ENCODE measurements around the gene PGAP6. TPM values are rescaled to one million over a fixed set of nuclear protein-coding genes. Genes with fewer than 3 reads are reported as not detected.
"Not testable (repeated sequence)": the region's sequence is repeated elsewhere in the genome, so short reads cannot be mapped to it uniquely, and the experiment has no call there.

PGAP6 gene
- polyA plus RNA-seq, 3 donors, result 33.2 to 53.3 (median 47.0) TPM

DNA sequence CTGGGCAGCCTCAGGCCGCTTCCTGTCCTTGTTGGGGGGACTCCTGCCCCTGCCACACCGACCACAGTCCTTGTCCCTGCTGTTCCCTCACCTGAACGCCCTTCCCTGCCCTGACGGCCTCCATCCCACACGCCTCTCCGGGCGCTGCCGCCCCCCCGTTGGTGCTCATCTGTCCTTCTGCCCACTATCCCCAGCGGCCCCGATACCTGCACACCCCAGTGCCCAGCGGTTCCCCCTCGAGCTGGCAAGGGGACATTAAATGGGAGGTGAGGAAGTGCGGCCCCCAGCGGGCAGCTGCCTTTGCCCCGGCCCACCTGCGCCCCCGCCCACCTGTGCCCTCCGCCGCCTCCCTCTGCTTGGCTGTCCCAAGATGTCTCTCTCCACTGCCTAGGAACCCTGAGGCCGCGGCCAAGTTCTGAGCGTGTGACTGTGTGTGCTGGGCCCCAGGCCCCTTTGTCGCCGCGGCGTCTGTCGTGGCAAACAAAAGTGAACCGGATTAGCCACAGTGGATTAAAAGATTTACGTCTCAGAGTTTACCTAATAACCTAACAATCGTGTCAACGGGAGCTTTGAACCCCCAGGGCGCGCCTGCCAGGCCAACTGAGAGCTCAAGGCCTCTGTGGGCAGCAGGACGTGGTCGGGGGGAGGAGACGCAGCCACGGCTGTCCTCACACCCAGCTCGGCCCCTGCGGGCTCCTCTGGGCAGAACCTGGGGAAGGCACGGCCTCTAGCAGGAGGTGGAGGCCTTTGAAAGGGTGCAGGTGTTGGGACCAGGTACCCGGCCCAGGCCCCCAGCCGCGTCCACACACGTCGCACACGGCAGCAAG lies 21.7 kb downstream of the PGAP6 start:
- no peak overlapping the region for H3K27ac ChIP-seq (ENCODE audit: low read depth, low read length)

DNA sequence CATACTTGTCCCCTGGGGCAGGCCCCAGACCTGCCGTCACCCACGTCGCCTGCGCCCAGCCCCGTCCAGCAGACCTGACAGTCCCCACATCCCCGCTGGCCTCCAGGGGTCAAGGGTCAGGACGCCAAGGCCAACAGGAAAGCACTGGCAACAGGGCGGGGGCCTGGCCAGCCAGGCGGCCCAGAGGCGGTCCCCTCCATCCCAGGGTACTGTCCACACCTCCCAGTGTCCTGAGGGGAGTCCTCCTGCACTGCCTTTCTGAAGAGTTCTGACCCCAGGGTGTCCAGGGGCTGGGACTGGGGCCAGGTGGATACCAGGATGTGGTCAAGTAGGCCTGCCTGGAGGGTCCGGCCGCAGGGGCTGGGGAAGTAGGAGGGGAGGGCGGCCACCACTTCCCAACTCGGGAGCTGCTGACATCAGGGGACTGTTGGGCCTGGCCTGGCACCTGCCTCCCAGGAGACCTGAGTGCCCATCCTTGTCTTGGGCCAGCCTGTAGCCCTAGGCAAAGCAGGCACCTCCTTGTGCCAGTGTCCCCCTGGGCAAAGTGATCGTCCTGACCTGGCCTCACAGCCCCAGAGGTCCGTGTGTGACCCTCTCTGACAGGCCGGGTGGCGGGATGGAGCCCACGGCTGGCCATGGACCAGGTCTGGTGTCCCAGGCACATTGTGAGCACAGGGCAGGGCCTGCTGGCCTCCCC lies 22.6 kb downstream of the PGAP6 start:
- WGBS, 3 donors, result 76 to 82% (median 79%) methylated on average over 18 to 19 of the region's 19 CpGs

More for the DNA sequence above, 21.7 kb downstream of the PGAP6 start:
- WGBS, 3 donors, result 89 to 94% (median 91%) methylated on average over 47 of the region's 47 CpGs

DNA sequence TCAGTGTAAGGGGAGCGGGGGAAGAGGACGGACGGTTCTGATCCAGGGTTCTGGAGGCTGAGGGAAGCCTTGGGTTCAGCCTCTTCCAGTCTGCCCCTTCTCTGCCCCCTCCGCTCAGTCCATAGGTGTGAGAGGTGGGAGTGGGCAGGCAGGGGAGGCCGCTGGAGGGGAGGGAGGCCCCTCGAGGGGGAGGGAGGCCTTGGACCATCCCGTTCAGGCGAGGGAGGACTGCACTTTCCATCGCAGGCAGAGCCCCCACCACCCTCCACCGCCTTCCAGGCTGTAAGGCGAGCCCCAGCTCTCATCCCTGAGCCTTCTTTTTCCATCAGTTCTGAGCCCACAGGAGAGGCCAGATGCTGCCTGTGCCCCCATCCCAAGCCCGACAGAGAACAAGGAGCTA lies 25.0 kb downstream of the PGAP6 start:
- 66 to 78% (median 74%) methylated on average over 5 to 12 of the region's 12 CpGs for WGBS, 3 donors
- H3K27ac ChIP-seq (ENCODE audit: low read depth, low read length), result no peak overlapping the region

More for the DNA sequence above, 22.6 kb downstream of the PGAP6 start:
- H3K27ac ChIP-seq (ENCODE audit: low read depth, low read length), result no peak overlapping the region

DNA sequence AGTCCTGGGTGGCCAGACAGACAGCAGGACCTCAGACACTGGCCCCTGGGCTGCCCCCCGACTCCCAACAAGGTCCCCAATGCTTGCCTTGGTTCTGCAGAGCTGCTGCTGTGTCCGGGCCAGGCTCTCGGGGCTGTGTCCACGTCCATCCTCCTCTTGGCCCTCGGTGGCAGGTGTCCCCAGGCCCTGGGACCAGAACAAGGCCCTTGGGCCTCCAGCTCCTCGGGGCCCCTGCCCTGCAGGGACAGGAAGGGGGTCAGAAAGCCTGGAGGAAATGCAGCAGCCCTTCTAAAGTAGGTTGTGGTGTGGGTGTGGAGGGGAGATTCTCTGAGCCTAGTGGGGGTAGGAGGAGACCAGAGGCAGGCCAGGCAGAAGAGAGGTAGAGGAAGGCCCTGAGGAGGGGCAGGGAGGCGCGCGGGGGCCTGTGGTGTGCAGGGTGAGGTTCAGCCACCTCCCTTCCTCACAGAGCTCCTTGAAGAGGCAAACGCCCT lies 26.8 kb downstream of the PGAP6 start:
- WGBS, 3 donors, result 72 to 80% (median 75%) methylated on average over 6 to 10 of the region's 10 CpGs
- no peak overlapping the region for H3K27ac ChIP-seq (ENCODE audit: low read depth, low read length)

DNA sequence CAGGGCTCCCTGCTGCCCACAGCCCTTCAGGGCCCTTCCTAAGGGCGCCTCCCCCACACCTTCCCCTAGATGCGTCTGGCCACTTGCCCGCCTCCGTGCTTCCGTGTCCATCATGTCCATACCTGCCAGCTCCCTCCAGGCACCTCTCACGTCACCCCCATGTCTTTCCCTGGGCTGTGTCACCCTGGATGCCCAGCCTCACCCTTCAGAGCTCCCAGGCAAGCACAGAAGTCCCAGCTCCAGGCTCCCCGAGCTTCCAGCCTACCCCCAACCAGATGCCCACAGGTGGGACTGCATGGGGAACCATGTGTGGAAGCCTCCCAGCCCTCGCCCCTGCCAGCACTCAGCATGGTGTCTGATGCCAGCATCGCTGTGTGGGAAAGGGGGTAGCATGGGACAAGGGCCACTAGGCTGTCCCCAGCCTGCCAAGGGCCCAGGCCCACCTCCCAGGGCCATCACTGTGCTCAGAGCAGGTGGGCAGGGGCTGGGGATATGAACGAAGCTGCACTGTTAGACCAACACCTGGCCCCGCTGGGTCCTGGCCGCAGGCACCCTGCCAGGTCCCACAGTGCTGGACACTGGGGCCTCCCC lies 27.4 kb downstream of the PGAP6 start:
- 92 to 96% (median 92%) methylated on average over 12 of the region's 12 CpGs for whole genome bisulfite sequencing, 3 donors

DNA sequence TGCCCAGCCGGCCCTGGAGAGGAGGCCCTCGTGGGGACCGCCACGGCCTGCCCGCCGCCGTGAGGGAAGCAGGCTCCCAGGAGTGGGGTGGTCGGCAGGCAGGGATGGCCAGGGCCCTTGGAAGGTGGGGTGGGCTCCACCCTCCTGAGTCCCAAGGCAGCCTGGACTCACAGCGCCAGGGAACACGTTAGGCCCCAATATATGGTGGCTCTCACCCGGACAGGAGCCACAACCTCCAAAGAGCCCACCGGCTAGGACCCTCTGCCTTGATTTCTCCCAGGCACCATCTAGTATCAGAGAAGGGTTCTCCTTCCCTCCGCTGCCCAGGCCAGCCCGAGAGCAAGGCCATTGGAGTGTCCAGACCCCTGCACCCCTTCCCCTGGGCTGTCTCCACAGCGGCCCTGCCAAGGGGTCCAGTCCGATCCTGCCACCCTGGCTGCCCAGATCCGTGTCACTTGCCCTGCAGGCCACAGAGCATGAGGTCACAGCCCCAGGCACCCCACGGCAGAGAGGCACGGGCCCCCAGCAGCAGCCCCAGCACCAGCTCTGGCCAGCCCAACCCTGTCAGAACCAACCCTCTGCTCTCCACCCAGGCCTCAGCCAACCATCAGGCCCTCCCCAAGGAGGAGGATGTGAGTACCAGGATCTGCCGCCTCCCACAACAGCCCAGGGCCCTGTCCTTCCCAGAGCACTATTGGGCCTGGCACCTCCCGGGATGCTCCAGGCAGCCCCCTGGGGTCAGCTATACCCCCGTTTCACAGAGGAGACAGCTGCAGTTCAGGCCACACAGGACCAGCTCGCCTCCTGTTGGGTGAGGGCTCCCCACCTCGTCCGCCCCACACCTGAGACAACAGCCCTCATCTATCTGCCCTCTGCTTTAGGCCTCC lies 28.1 kb downstream of the PGAP6 start:
- 64 to 91% (median 69%) methylated on average over 16 to 25 of the region's 25 CpGs for WGBS, 3 donors
- H3K27ac ChIP-seq (ENCODE audit: low read depth, low read length), result no peak overlapping the region

More for the DNA sequence above, 27.4 kb downstream of the PGAP6 start:
- no peak overlapping the region for H3K27ac ChIP-seq (ENCODE audit: low read depth, low read length)

DNA sequence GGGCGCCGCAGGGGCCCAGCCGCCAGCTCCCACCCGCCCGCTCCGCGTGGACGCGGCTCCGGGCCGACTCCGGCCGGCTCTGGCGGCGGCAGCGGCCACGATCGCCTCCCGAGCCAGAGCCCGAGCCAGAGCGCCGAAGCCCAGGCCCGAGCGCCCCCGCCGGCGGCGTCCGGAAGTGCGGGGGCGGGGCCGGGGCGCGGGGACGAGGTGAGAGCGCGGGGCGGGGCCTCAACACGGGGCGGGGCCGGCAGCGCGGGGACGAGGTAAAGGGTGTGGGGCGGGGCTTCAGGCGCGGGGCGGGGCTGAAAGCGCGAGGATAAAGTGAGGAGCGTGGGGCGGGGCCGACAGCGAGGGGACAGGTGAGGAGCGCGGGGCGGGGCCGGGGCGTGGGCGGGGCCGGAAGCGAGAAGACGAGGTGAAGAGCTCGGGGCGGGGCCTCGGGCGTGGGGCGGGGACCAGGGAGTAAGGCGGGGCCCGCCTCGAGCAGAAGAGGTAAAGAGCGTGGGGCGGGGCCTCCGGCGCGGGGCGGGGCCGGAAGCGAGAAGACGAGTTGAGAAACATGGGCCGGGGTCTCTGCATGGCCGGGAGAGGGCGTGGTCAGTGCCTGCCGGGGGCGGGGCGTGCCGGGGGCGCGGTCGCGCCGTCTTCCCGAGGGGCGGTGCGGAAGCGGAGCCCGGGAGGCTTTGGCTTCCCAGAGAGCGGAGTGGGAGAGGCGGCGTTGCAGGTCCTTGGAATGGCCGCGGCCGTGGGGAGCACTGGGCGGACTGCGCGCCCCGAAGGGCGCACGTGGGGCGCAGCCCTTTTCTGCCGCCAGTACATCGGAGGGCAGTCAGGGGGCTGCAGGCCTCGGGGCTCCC lies 29.0 kb downstream of the PGAP6 start, which contains the start of gene AXIN1:
Gene AXIN1, minus strand, starts transcription at position 177 of the 857 bp plus-strand sequence. CDS start 5,698 bp downstream, outside the sequence.
- no peak within 1 kb of the TSS for H3K27ac ChIP-seq (ENCODE audit: low read depth, low read length)
- WGBS, 3 donors, result 1 to 3% (median 1%) methylated on average over 39 to 113 of the region's 113 CpGs

DNA sequence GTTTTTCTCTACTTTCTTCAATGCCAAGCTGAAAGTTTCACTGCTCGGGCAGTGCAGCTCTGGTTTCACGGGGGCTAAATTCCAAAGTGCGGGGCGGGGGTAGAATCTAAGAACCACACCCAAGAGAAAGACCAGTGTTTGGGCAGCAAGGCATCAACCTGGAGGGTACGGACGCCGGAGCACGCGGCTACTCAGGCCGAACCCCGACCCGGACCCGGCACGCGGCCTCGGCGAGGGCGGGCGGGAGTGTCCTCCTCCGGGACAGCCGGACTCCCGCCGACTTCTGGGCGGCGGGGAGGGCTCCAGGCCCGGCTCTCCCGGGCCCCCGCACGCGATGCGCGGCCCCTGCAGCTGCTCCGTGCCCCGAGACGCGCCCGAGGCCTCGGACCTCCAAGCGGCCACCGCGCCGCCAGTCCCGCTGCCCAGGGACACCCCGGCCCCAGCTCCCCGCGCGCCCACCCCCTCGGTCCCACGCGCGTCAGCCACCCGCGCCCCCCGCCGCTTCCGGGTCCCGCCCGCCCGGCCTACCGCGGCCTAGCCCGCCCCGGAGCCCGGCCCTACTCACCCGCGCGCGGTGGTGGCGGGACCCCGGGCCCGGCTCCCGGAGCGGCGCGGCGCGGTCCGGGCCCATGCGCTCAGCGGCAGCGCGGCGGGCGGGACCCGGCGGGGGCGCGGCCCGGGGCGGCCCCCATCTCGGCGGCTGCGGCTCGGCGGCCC lies 29.8 kb downstream of the PGAP6 start:
- H3K27ac ChIP-seq (ENCODE audit: low read depth, low read length), result no peak overlapping the region
- 0 to 1% (median 0%) methylated on average over 44 to 92 of the region's 95 CpGs for WGBS, 3 donors

DNA sequence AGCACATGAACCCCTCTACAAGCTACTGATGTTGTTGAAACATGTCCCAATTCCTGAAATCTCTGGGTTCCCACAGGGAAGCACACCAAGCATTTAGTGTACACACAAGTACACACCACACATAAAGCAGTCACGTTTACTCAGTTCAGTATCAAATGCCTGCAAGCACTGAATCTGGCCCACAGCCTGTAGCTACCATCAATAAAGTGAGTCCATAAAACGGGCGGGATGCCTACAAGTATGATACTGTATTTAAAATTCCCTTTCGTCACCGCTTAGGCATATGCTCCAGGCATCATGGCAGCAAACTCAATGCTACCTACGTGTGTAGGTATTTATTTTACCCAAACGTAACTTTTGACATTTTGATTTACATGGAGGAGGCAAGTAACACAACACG lies 31.6 kb downstream of the PGAP6 start:
- 76 to 88% (median 81%) methylated on average over 8 of the region's 8 CpGs for WGBS, 3 donors
- no peak overlapping the region for H3K27ac ChIP-seq (ENCODE audit: low read depth, low read length)

DNA sequence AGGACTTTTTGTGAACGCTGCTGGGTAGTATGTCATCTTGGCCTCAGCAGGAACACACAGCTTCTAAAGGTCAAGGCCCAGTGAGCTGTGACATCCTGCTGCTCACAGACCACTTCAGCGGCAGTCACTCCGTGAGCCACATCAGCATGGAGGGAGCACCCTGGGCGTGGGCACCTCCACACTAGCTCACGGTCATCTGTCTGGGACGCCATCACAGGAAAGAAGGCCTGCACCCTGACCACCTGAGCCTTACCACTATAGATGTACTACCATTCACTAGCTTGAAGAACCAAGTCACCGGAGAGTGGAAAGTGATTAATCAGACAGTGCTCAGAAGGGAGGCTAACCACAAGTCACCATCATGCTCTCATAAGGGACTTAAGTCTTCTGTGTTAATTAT lies 32.6 kb downstream of the PGAP6 start:
- no peak overlapping the region for H3K27ac ChIP-seq (ENCODE audit: low read depth, low read length)
- WGBS, 3 donors, result 81 to 91% (median 86%) methylated on average over 7 of the region's 7 CpGs

DNA sequence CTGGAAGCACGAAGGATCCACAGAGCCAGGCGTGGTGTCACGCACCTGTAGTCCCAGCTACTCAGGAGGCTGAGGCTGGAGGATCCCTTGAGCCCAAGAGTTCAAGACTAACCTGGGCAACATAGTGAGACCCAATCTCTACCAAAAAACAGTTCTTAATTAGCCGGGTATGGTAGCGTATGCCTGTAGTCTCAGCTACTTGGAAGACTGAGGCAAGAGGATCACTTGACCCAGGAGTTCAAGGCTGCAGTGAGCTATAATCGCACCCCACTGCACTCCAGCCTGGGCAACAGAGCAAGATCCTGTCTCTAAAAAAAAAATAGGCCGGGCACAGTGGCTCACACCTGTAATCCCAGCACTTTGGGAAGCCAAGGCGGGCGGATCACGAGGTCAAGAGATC lies 33.3 kb downstream of the PGAP6 start:
- not testable (repeated sequence) for H3K27ac ChIP-seq (ENCODE audit: low read depth, low read length)
- WGBS, 3 donors, result 86 to 95% (median 93%) methylated on average over 9 to 10 of the region's 10 CpGs

DNA sequence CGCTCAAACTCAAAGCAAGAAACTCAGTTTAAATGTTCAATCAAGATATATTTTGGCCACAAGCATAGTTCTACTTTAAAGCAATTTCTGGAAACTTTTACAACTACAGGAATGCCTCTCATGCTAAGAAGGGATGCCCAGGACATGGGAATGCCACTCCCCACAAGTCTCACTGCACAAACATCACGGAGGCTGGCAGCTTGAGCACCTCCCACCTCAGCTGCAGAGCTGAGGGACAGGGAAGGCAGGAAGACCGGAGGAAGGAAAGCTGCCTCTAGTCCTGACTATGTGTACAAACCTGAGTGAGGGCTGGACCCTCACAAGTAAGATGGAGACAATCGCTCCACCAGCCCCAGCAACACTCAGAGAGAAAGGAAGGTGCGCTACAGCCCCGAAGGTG lies 34.6 kb downstream of the PGAP6 start:
- H3K27ac ChIP-seq (ENCODE audit: low read depth, low read length), result no peak overlapping the region
- 93 to 96% (median 93%) methylated on average over 6 of the region's 6 CpGs for WGBS, 3 donors

DNA sequence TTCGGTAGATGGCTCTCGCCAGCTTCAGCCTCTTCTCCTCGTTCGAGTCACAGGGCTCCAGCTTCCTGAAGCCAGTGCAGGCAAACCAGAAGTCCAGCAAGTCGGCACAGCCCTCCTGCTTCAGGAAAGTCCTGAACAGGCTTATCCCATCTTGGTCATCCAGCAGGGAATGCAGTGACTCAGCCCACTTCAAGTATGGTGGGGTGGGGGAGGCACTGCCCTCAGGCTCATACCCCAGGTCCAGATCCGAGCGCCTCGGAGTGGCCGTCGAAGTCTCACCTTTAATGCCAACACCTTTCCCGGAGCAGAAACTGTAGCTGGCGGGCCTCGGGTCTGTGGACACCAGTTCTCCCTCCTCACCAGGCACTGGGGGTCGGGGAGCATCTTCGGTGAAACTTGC lies 35.2 kb downstream of the PGAP6 start:
- 90 to 92% (median 91%) methylated on average over 15 of the region's 15 CpGs for WGBS, 3 donors
- no peak overlapping the region for H3K27ac ChIP-seq (ENCODE audit: low read depth, low read length)

DNA sequence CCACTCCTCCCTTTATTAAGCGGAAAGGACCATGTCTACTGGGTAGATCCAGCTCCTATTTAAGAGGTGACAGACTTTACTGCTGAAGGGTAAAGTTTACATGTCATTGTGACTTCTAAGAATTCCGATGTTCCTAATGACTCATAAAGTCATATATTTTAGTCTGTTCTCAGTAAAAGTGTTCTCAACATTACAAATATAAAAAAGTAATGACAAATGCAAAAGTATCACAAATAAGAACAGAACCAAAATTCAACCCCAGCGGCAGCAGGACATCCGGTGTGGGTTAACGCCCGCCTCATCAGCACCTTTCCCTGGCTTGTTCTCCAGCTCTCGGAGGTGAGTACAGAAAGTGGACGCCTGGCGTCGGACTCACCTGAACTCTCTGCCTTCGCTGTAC lies 36.0 kb downstream of the PGAP6 start:
- 90 to 96% (median 90%) methylated on average over 11 of the region's 11 CpGs for WGBS, 3 donors
- no peak overlapping the region for H3K27ac ChIP-seq (ENCODE audit: low read depth, low read length)

DNA sequence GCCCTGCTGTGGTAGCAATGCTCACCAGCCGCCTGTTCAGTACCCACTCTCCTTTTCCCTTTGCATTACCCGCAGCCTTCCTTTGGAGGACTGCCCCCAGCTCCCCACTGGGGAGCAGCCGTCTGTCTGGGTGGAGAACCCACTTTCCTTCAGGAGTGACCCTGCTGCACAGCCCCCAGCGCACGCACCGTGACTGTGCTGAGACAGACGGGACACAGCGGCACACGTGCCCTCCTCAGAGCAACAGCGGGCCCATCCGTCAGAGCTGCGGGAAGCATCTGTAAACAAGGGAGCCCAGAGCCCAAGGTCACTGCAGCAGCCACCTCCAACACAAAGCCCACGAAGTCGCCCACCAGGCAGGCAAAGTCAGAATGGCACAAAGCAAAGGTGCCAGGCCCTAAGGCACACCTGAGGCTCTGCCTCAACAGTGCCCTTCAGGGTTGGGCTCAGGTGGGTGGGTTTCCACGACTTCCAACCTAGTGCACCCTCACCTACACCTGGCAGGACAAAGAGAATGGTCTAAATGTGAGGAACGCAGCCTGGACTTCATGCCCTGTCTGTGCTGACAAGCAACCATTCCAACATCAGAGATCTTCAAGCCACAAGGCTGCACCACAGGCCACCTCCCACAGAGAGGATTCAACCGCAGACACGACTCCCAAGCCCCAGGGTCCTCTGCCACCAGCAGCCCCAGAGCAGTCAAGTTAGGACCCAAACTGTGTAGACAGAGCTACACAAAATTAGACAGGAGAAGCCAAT lies 39.1 kb downstream of the PGAP6 start:
- 77 to 87% (median 86%) methylated on average over 18 of the region's 18 CpGs for WGBS, 3 donors

DNA sequence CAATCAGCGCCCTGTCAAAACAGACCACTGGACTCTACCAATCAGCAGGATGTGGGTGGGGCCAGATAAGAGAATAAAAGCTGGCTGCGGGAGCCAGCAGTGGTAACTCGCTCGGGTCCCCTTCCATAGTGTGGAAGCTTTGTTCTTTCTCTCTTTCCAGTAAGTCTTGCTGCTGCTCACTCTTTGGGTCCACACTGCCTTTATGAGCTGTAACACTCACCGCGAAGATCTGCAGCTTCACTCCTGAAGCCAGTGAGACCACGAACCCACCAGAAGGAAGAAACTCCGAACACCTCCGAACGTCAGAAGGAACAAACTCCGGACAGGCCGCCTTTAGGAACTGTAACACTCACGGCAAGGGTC lies 39.8 kb downstream of the PGAP6 start:
- WGBS, 3 donors, result 66 to 89% (median 74%) methylated on average over 10 to 13 of the region's 13 CpGs

More for the DNA sequence above, 39.1 kb downstream of the PGAP6 start:
- no peak overlapping the region for H3K27ac ChIP-seq (ENCODE audit: low read depth, low read length)

More for the DNA sequence above, 39.8 kb downstream of the PGAP6 start:
- H3K27ac ChIP-seq (ENCODE audit: low read depth, low read length), result not testable (repeated sequence)
